ENCODE measurements around the gene PSME3IP1.

Gene PSME3IP1

GRCh38 chr16:57145046-57146021 is 40.5 kb downstream of the PSME3IP1 start:
- DNase-seq (ENCODE audit: low read depth), result no peak

GRCh38 chr16:57144027-57144426 is 41.8 kb downstream of the PSME3IP1 start:
- DNase-seq (ENCODE audit: low read depth), result no peak
- H3K4me3 ChIP-seq (ENCODE audit: low read length), result no peak overlapping the region
- no peak for TF ChIP-seq CTCF (IDR thresholded peaks at IDR 0.05; ENCODE audit: insufficient read depth, low read depth, low read length, missing control alignments)

More at GRCh38 chr16:57145046-57146021, 40.5 kb downstream of the PSME3IP1 start:
- TF ChIP-seq CTCF (IDR thresholded peaks at IDR 0.05; ENCODE audit: insufficient read depth, low read depth, low read length, missing control alignments), result no peak
- H3K4me3 ChIP-seq (ENCODE audit: low read length), result no peak overlapping the region

- no peak overlapping the region for H3K4me3 ChIP-seq (ENCODE audit: low read length)
- DNase-seq (ENCODE audit: low read depth), result no peak
- no peak for TF ChIP-seq CTCF (IDR thresholded peaks at IDR 0.05; ENCODE audit: insufficient read depth, low read depth, low read length, missing control alignments)
Observed at GRCh38 chr16:57143149-57143921, 42.5 kb downstream of the PSME3IP1 start.

- DNase-seq (ENCODE audit: low read depth), result peak; percentile 35
- TF ChIP-seq CTCF (IDR thresholded peaks at IDR 0.05; ENCODE audit: insufficient read depth, low read depth, low read length, missing control alignments), result no peak
- H3K4me3 ChIP-seq (ENCODE audit: low read length), result no peak overlapping the region
Observed at GRCh38 chr16:57141822-57142631, 43.8 kb downstream of the PSME3IP1 start.

- no peak for TF ChIP-seq CTCF (IDR thresholded peaks at IDR 0.05; ENCODE audit: insufficient read depth, low read depth, low read length, missing control alignments)
- H3K4me3 ChIP-seq (ENCODE audit: low read length), result no peak overlapping the region
- no peak for DNase-seq (ENCODE audit: low read depth)
Observed at GRCh38 chr16:57140931-57141668, 44.7 kb downstream of the PSME3IP1 start.
